Body of pancreas (tissue), 4 donors: Measurements from ENCODE around the gene C7orf33.

ENCODE experiments used
- POLR2A ChIP-seq, 3 donors: fragments of 450-650 bp; IDR thresholded peaks; one replicate each; pipeline ENCODE4 v1.6.1; 2016; ENCODE audit warnings: antibody characterized with exemption in 3 of 3, mild to moderate bottlenecking in 2 of 3
- TF ChIP-seq, protein P1 (sequence below), 7 experiments: fragments of 450-650 bp in 4 of 7; fragments of 200-600 bp in 3 of 7; sonication (generic) in 3 of 7; IDR thresholded peaks; one replicate each; pipeline ENCODE4 v1.5.1; 2016 to 2019; ENCODE audit warnings: antibody characterized with exemption in 7 of 7

DNA sequence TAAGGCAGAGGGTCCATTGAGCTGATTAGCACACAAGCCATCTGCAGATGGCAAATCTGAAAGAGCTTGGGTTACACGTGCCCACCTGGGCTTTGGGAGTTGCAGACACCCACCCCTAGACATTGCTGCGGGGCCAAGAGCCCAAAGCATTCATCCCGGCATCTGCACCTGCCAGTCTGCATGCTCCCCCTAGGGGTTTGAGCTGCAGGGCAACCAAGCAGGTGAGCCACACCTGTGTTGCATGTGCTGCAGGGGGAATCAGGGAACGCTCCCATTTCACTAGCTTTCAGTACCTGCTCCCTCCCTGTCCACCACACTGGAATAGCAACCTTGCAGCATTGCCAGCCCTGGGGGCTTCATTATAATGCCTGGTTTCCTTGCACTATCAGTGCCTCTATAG lies 21.1 kb downstream of the C7orf33 start:
- TF ChIP-seq, protein P1, sequence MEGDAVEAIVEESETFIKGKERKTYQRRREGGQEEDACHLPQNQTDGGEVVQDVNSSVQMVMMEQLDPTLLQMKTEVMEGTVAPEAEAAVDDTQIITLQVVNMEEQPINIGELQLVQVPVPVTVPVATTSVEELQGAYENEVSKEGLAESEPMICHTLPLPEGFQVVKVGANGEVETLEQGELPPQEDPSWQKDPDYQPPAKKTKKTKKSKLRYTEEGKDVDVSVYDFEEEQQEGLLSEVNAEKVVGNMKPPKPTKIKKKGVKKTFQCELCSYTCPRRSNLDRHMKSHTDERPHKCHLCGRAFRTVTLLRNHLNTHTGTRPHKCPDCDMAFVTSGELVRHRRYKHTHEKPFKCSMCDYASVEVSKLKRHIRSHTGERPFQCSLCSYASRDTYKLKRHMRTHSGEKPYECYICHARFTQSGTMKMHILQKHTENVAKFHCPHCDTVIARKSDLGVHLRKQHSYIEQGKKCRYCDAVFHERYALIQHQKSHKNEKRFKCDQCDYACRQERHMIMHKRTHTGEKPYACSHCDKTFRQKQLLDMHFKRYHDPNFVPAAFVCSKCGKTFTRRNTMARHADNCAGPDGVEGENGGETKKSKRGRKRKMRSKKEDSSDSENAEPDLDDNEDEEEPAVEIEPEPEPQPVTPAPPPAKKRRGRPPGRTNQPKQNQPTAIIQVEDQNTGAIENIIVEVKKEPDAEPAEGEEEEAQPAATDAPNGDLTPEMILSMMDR (IDR thresholded peaks at IDR 0.05): no peak
- TF ChIP-seq POLR2A (IDR thresholded peaks at IDR 0.05): no peak
